GM18909 (cell line): ENCODE measurements around the gene SLC5A10.
"Not testable (repeated sequence)": the region's sequence is repeated elsewhere in the genome, so short reads cannot be mapped to it uniquely, and the experiment has no call there.

Source experiments
- ATAC-seq: cut with Tn5 transposase; IDR thresholded peaks from one replicate; pipeline ENCODE4 v1.9.1; 2021; ENCODE audit warnings: mild to moderate bottlenecking; ENCODE audit not compliant: unreplicated experiment, poor library complexity

The SLC5A10 gene

GRCh38 chr17:19032377-19032988, 80.5 kb downstream of the SLC5A10 start:
- peak; percentile 57 for ATAC-seq

- not testable (repeated sequence) for ATAC-seq
These were observed 84.2 kb downstream of the SLC5A10 start for GRCh38 chr17:19036186-19036585.

GRCh38 chr17:19037547-19037946, 85.6 kb downstream of the SLC5A10 start:
- ATAC-seq = not testable (repeated sequence)

GRCh38 chr17:19038007-19038406, 86.0 kb downstream of the SLC5A10 start:
- ATAC-seq = not testable (repeated sequence)

GRCh38 chr17:19038730-19039129, 86.8 kb downstream of the SLC5A10 start:
- ATAC-seq = not testable (repeated sequence)

- ATAC-seq = not testable (repeated sequence)
These were observed 88.4 kb downstream of the SLC5A10 start for GRCh38 chr17:19040350-19040749.

GRCh38 chr17:19041871-19042270, 89.9 kb downstream of the SLC5A10 start:
- ATAC-seq = not testable (repeated sequence)

DNA sequence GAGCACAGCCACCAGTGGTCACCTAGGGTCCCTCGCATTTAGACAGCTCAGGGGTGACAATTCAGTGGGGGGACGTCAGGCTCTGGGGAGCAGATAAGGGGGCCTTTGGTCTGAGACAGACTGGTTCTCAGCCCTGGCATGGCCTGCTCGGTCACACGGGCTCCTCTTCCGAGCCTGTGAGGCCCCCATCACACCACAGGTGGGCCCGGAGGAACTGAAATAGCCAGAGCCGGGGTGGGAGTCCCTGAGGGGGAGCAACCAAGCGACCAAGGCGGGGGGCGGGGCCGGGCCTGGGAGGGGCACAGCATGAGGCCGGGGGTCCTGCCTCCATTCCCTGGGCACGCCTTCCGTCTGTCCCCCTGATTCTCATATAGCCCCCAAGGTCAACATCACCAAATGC, 90.4 kb downstream of the SLC5A10 start:
- not testable (repeated sequence) for ATAC-seq

DNA sequence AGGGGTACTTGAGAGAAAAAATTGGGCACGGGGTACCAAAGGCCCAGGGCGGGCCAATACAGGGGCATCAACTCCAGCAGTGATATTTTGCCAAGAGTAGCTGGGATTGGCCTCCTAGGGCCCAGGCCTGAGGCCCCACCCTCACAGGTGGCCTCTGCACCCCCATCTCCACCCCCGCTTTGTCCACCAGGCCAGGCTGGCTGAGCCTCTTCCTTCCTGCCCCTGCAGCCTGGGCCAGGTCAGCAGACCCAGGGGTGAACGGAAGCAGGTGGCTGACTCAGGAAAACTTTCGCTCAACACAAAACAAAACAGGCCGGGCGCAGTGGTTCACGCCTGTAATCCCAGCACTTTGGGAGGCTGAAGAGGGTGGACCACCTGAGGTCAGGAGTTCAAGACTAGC, 91.1 kb downstream of the SLC5A10 start:
- not testable (repeated sequence) for ATAC-seq

- ATAC-seq = not testable (repeated sequence)
These were observed 92.7 kb downstream of the SLC5A10 start for GRCh38 chr17:19044643-19045042.

GRCh38 chr17:19046782-19047375, 94.9 kb downstream of the SLC5A10 start, which contains the start of gene GRAP:
Gene GRAP, minus strand, starts transcription at chr17:19046957. Its CDS starts 31 bp downstream, at chr17:19046926.
- not testable (repeated sequence) for ATAC-seq

- ATAC-seq = not testable (repeated sequence)
These were observed 95.5 kb downstream of the SLC5A10 start for GRCh38 chr17:19047510-19047909.

GRCh38 chr17:19048826-19049225, 96.9 kb downstream of the SLC5A10 start:
- ATAC-seq = not testable (repeated sequence)

DNA sequence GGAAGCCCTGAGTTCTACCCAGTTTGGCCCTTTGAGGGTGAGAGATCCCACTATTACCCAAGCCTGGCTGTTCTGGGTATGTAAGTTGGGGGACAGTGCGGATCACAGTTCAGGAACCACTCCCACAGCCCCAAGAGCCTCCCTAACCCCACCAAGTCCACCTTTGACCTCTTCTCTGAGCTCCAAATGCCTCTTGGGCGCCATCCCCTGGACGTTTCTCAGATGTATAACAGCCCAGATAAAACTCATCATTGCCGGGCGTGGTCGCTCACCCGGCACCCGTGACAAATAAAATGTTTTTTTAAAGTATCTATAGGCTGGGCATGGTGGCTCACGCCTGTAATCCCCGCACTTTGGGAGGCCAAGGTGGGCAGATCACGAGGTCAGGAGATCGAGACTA, 103.5 kb downstream of the SLC5A10 start:
- not testable (repeated sequence) for ATAC-seq

DNA sequence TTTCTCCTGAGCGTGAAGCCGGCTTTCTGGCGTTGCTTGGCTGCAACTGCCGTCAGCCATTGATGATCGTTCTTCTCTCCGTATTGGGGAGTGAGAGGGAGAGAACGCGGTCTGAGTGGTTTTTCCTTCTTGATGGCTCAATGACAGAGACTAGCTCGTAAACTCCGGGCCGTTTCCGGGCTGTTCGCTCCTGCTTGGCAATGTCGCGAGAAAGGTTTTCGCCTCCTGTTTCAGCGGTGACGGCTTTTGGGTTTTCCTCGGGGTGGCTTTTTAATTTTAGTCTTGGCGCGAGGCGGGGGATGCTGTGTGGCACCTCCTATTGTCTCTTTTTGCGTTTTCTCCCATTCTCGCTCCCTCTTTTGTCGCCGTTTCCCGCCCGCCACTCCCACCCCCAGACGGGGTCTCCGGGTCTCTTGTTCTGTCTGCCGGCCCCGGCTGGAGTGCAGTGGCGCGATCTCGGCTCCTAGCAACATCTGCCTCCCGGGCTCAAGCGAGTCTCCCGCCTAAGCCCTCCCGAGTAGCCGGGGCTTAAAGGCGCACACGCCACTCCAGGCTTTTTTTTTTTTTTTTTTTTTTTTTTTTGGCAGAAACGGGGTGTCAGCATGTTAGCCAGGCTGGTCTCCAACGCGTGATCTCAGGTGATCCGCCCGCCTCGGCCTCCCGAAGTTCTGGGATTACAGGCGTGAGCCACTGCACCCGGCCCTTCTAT, 110.2 kb downstream of the SLC5A10 start:
- peak; percentile 80 for ATAC-seq

DNA sequence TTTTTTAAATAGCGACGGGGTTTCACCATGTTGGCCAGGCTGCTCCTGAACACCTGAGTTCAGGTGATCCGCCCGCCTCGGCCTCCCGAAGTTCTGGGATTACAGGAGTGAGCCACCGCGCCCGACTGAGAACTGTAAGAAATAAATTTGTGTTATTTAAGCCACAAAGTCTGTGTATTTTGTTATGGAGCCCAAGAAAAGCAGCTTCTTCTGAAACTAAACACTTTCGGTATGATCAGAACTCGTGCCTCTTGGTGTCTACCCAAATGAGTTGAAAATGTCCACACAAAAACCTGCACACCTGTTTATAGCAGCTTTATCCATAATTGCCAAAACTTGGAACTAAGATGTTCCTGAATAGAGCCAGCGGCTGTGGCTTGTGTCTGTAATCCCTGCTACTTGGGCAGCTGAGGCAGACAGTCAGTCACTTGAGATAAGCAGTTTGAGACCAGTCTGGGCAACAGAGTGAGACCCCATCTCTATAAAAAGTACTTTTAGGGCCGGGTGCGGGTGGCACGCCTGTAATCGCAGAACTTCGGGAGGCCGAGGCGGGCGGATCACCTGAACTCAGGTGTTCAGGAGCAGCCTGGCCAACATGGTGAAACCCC, 110.9 kb downstream of the SLC5A10 start:
- peak; percentile 71 for ATAC-seq

DNA sequence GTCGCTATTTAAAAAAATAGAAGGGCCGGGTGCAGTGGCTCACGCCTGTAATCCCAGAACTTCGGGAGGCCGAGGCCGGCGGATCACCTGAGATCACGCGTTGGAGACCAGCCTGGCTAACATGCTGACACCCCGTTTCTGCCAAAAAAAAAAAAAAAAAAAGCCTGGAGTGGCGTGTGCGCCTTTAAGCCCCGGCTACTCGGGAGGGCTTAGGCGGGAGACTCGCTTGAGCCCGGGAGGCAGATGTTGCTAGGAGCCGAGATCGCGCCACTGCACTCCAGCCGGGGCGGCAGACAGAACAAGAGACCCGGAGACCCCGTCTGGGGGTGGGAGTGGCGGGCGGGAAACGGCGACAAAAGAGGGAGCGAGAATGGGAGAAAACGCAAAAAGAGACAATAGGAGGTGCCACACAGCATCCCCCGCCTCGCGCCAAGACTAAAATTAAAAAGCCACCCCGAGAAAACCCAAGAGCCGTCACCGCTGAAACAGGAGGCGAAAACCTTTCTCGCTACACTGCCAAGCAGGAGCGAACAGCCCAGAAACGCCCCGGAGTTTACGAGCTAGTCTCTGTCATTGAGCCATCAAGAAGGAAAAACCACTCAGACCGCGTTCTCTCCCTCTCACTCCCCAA, 111.5 kb downstream of the SLC5A10 start:
- ATAC-seq = not testable (repeated sequence)

GRCh38 chr17:19064378-19064777, 112.4 kb downstream of the SLC5A10 start:
- ATAC-seq = not testable (repeated sequence)

GRCh38 chr17:19070318-19071168, 118.6 kb downstream of the SLC5A10 start:
- peak; percentile 91 for ATAC-seq
